ENCODE data around the gene CRBN. TPM values are rescaled to one million over a fixed set of nuclear protein-coding genes. Genes with fewer than 3 reads are reported as not detected.

Gene CRBN
- total RNA-seq, 1 experiment from 2014 or later = 34.9 TPM

DNA sequence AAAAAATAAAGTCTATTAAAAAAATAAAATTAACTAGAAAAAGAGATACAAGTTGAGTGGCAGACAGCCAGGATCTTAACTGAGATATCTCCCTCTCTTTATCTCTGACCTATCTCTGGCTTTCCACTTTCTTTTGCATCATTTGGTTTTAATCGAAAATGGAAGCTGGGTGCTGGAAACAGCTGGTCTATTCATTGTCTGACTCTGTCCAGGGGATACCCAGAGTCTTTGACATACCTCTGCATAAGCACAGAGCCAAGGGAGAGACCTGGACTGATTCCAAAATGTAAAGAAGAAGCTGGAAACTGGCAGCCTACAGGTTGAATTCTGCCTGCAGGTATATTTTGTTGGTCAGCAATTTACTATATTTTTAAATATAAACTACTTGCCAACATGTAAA lies 29.6 kb upstream of the CRBN start:
- Histone ChIP-seq H3K4me3 (no peak overlapping the region), H2AFZ (no peak overlapping the region), H3F3A (ENCODE audit: insufficient read depth, low read depth) (no peaks in the 10 kb centered on the region), H3K27me3 (ENCODE audit: insufficient read depth, low read depth) (no peaks in the 10 kb centered on the region), H3K9me2 (ENCODE audit: insufficient read depth) (no peaks in the 10 kb centered on the region), H3K36me3 (ENCODE audit: low read depth) (no peaks in the 10 kb centered on the region), H3K4me1 (replicated peaks; ENCODE audit: insufficient read depth) (no peaks in the 10 kb centered on the region), H3K4me2 (no peak overlapping the region), H3K79me2 (ENCODE audit: low read depth) (no peaks in the 10 kb centered on the region), H3K9me3 (ENCODE audit: insufficient read depth, low read depth) (no peaks in the 10 kb centered on the region), H3K27ac (no peak overlapping the region), H4K20me1 (ENCODE audit: insufficient read depth) (no peaks in the 10 kb centered on the region)
- intact Hi-C loops (cut with micrococcal nuclease; ENCODE audit: unreplicated experiment) = no loop called here
- no TSS peak for BruUV-seq (replicated peaks)
- DNase-seq = no peak
- no peak for TF ChIP-seq EZH2 (IDR thresholded peaks at IDR 0.05; ENCODE audit: low read depth)
- TF ChIP-seq, protein P1, sequence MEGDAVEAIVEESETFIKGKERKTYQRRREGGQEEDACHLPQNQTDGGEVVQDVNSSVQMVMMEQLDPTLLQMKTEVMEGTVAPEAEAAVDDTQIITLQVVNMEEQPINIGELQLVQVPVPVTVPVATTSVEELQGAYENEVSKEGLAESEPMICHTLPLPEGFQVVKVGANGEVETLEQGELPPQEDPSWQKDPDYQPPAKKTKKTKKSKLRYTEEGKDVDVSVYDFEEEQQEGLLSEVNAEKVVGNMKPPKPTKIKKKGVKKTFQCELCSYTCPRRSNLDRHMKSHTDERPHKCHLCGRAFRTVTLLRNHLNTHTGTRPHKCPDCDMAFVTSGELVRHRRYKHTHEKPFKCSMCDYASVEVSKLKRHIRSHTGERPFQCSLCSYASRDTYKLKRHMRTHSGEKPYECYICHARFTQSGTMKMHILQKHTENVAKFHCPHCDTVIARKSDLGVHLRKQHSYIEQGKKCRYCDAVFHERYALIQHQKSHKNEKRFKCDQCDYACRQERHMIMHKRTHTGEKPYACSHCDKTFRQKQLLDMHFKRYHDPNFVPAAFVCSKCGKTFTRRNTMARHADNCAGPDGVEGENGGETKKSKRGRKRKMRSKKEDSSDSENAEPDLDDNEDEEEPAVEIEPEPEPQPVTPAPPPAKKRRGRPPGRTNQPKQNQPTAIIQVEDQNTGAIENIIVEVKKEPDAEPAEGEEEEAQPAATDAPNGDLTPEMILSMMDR (conservative IDR thresholded peaks at IDR 0.05) = no peak
- POLR2A ChIA-PET (ENCODE audit: unreplicated experiment) = no interaction called here
- CTCF ChIA-PET = no interaction called here

DNA sequence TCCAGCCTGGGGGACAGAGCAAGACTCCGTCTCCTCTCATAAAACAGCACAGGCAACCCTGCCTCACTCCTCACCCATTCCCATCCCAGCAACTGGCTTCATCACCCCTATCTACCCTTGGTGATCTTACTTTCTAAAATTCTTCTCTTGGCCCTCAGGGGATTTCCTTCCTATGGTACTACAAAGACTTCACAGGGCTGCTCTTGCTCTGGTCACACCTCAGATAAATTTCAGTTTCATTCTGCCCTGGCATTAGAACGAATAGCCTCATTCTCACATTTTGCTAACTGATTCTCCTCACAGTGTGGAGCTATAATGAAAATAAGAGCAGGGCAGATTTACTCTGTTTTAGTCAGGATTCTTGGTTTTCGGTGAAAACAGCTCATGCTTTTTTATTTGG lies 22.1 kb upstream of the CRBN start:
- POLR2A ChIA-PET (ENCODE audit: unreplicated experiment) = no interaction called here
- no TSS peak for BruUV-seq (replicated peaks)
- intact Hi-C loops (cut with micrococcal nuclease; ENCODE audit: unreplicated experiment) = loop anchor here (1.0 to 5.0 kb wide), 2 partner anchors 796 to 1071 kb away; no protein-coding TSS in a partner anchor

DNA sequence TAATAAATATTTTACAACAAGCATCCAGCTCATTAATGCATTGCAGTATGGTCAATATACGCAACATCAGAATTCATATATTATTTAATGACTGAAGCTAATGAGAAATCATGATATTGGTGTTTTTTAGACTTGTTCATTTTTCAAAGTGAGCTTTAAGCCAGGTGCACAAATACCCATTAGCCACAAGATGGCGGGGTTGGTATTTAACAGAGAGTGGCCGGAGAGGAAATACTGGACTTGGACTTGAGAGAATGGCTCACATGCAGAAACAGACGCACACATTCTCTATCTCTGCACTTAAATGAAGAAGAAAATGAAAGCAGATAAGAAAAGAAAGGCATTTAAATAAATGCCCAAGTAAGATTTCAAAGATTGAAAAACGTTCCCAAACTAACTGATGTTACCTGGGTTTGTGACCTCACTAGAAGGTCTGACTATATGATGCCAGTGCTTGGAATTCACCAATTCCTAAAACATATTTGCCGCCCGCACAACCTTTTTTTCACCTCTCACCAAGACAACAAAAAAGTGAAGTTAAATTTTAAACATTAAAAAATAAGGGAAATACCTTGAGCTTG lies 21.2 kb upstream of the CRBN start:
- no peak overlapping the region for H2AFZ ChIP-seq
- no peaks in the 10 kb centered on the region for H4K20me1 ChIP-seq (ENCODE audit: insufficient read depth)
- H3K4me3 ChIP-seq = no peak overlapping the region
- no peaks in the 10 kb centered on the region for H3K27me3 ChIP-seq (ENCODE audit: insufficient read depth, low read depth)
- no TSS peak for BruUV-seq (replicated peaks)
- CTCF ChIA-PET = interaction anchor here (0.6 to 1.5 kb wide), 5 partner anchors 797 to 1093 kb away, joined by 3 to 4 read pairs (median 3); no protein-coding TSS in a partner anchor
- no peaks in the 10 kb centered on the region for H3K79me2 ChIP-seq (ENCODE audit: low read depth)
- intact Hi-C loops (cut with micrococcal nuclease; ENCODE audit: unreplicated experiment) = loop anchor here (1.0 to 5.0 kb wide), 4 partner anchors 797 to 1433 kb away; no protein-coding TSS in a partner anchor
- DNase-seq = peak in 1 of 2 experiments; percentile 25
- H3K36me3 ChIP-seq (ENCODE audit: low read depth) = no peaks in the 10 kb centered on the region
- H3F3A ChIP-seq (ENCODE audit: insufficient read depth, low read depth) = no peaks in the 10 kb centered on the region
- H3K9me2 ChIP-seq (ENCODE audit: insufficient read depth) = no peaks in the 10 kb centered on the region
- no peaks in the 10 kb centered on the region for H3K9me3 ChIP-seq (ENCODE audit: insufficient read depth, low read depth)
- no peak for TF ChIP-seq EZH2 (IDR thresholded peaks at IDR 0.05; ENCODE audit: low read depth)
- TF ChIP-seq, protein P1 (conservative IDR thresholded peaks at IDR 0.05) = peak; percentile 69
- no peaks in the 10 kb centered on the region for H3K4me1 ChIP-seq (replicated peaks; ENCODE audit: insufficient read depth)
- POLR2A ChIA-PET (ENCODE audit: unreplicated experiment) = interaction anchor here (0.6 kb wide), 1 partner anchor 632 kb away, joined by 4 read pairs; no protein-coding TSS in a partner anchor
- no peak overlapping the region for H3K4me2 ChIP-seq
- H3K27ac ChIP-seq = no peak overlapping the region

More for the DNA sequence above, 22.1 kb upstream of the CRBN start:
- Histone ChIP-seq H3K4me3 (no peak overlapping the region), H3K27ac (no peak overlapping the region), H3K36me3 (ENCODE audit: low read depth) (no peaks in the 10 kb centered on the region), H3K79me2 (ENCODE audit: low read depth) (no peaks in the 10 kb centered on the region), H3K9me3 (ENCODE audit: insufficient read depth, low read depth) (no peaks in the 10 kb centered on the region), H4K20me1 (ENCODE audit: insufficient read depth) (no peaks in the 10 kb centered on the region), H2AFZ (no peak overlapping the region), H3K27me3 (ENCODE audit: insufficient read depth, low read depth) (no peaks in the 10 kb centered on the region), H3F3A (ENCODE audit: insufficient read depth, low read depth) (no peaks in the 10 kb centered on the region), H3K4me1 (replicated peaks; ENCODE audit: insufficient read depth) (no peaks in the 10 kb centered on the region), H3K9me2 (ENCODE audit: insufficient read depth) (no peaks in the 10 kb centered on the region), H3K4me2 (no peak overlapping the region)
- CTCF ChIA-PET = no interaction called here
- TF ChIP-seq EZH2 (IDR thresholded peaks at IDR 0.05; ENCODE audit: low read depth) = no peak
- TF ChIP-seq, protein P1 (conservative IDR thresholded peaks at IDR 0.05) = no peak
- DNase-seq = no peak
